OCI-LY7 (cell line): ENCODE results near the gene SETDB1.

Experiments used
- EZH2phosphoT487 ChIP-seq: fragments of 200-600 bp; sonication (generic); IDR thresholded peaks from 2 replicates; pipeline ENCODE4 v1.6.1; 2018; ENCODE audit warnings: low read depth, borderline replicate concordance, mild to moderate bottlenecking, mixed run types, antibody characterized with exemption, low read length, moderate library complexity, mixed read lengths
- TF ChIP-seq, protein P1 (sequence below): fragments of 200-600 bp; sonication (generic); conservative IDR thresholded peaks from 2 replicates; pipeline ENCODE4 v1.5.1; 2014; ENCODE audit warnings: mild to moderate bottlenecking, antibody characterized with exemption, low read length, moderate library complexity, mixed read lengths

DNA sequence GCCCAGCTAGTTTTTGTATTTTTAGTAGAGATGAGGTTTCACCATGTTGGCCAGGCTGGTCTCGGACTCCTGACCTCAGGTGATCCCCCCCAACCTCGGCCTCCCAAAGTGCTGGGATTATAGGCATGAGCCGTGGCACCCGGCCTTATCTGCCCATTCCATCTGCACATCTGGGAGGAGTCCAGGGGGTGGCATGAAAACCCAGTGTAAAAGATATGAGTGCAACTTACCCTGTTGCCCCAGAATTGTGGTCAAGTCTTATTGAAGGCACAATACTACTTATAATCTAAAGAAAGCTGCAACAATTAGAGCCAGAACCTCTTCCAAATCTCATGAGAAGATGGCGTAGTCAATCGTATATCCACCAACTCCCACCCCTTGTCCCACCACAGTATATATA, 20.9 kb upstream of the SETDB1 start:
- TF ChIP-seq, protein P1, sequence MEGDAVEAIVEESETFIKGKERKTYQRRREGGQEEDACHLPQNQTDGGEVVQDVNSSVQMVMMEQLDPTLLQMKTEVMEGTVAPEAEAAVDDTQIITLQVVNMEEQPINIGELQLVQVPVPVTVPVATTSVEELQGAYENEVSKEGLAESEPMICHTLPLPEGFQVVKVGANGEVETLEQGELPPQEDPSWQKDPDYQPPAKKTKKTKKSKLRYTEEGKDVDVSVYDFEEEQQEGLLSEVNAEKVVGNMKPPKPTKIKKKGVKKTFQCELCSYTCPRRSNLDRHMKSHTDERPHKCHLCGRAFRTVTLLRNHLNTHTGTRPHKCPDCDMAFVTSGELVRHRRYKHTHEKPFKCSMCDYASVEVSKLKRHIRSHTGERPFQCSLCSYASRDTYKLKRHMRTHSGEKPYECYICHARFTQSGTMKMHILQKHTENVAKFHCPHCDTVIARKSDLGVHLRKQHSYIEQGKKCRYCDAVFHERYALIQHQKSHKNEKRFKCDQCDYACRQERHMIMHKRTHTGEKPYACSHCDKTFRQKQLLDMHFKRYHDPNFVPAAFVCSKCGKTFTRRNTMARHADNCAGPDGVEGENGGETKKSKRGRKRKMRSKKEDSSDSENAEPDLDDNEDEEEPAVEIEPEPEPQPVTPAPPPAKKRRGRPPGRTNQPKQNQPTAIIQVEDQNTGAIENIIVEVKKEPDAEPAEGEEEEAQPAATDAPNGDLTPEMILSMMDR: no peak
- TF ChIP-seq EZH2phosphoT487: no peak
